Measurements from ENCODE around the gene PRELID3B. TPM values are rescaled to one million over a fixed set of nuclear protein-coding genes. Genes with fewer than 3 reads are reported as not detected.

The PRELID3B gene
- total RNA-seq, 1 experiment from 2014 or later = 52.6 TPM

DNA sequence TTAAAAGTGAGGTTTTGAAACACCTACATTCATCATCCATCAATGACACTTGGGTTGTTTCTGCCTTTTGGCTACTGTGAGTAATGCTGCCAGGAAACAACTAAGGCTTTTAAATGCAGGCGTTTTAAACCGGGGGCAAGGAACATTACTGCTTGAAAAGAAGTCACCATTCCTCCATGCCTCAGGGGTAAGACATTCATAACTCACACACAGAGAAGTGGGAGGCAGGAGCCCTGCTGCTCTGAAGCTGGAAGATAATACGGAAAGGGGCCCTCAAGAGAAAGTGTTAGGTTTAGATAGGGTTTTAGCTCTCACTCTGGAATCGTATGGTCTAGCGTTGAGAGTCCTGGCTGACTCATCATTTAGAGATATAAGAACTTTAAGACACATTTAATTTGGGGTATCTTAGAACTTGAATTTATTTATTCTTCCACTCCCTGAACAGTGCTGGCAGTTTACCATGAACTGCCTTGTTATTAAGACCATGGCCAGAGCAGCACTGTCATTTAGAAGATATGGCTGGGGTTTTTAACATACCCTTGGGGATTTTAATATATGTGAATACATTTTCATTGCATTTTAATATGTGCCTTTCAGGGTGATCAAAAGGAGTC is 21.5 kb downstream of the PRELID3B start:
- peaks cover 5% of the 10 kb centered on the region for H3K27me3 Mint-ChIP-seq (ENCODE audit: low read depth)
- Histone ChIP-seq H3K27me3 (ENCODE audit: insufficient read depth, low read length) (no peaks in the 10 kb centered on the region), H3K79me2 (ENCODE audit: insufficient read depth, low read length) (no peaks in the 10 kb centered on the region), H2BK5ac (ENCODE audit: insufficient read length, low read length) (no peak overlapping the region), H3K18ac (ENCODE audit: insufficient read length, low read depth, low read length) (no peak overlapping the region), H3T11ph (ENCODE audit: low read length) (no peak overlapping the region), H2BK120ac (ENCODE audit: low read depth, low read length, poor library complexity, severe bottlenecking) (no peak overlapping the region), H2BK12ac (ENCODE audit: insufficient read length, low read depth, low read length) (no peak overlapping the region), H3K14ac (ENCODE audit: insufficient read depth, low read length) (no peak overlapping the region), H2BK20ac (ENCODE audit: low read depth, low read length, poor library complexity, severe bottlenecking) (no peak overlapping the region), H3K79me1 (ENCODE audit: insufficient read depth, low read depth, low read length, poor library complexity, severe bottlenecking) (no peaks in the 10 kb centered on the region), H2BK15ac (ENCODE audit: low read depth, low read length) (no peak overlapping the region), H3K4me2 (ENCODE audit: insufficient read depth, insufficient read length, low read length) (no peak overlapping the region), H3K4me1 (ENCODE audit: insufficient read depth, low read length) (no peaks in the 10 kb centered on the region), H4K91ac (ENCODE audit: insufficient read length, low read depth, low read length) (no peak overlapping the region), H4K5ac (ENCODE audit: insufficient read length, low read depth, low read length) (no peak overlapping the region), H3K56ac (ENCODE audit: insufficient read length, low read depth, low read length) (no peak overlapping the region), H3K9me3 (ENCODE audit: control insufficient read depth, low read depth, low read length) (no peaks in the 10 kb centered on the region), H2AK5ac (ENCODE audit: insufficient read length, low read length) (no peak overlapping the region), H4K20me1 (ENCODE audit: control insufficient read depth, insufficient read depth, insufficient read length) (no peaks in the 10 kb centered on the region), H4K8ac (replicated peaks; ENCODE audit: insufficient read length, low read depth, low read length) (no peak overlapping the region), H3K23me2 (ENCODE audit: insufficient read length, low read depth, low read length, poor library complexity, severe bottlenecking) (no peaks in the 10 kb centered on the region), H3K27ac (ENCODE audit: insufficient read length, low read depth, low read length) (no peak overlapping the region), H2AFZ (ENCODE audit: low read length) (no peak overlapping the region), H3K9ac (ENCODE audit: extremely low read depth, insufficient read length, low read length) (no peak overlapping the region), H3K23ac (ENCODE audit: insufficient read length, low read depth, low read length) (no peak overlapping the region), H3K4ac (ENCODE audit: low read depth, low read length) (no peak overlapping the region)
- no peak overlapping the region for H3K4me3 Mint-ChIP-seq
- no CpG with 5 or more reads among the region's 5 CpGs for WGBS (ENCODE audit: extremely low coverage, insufficient read length, low lambda C conversion rate)
- DNase-seq = no peak
- H3K9me3 Mint-ChIP-seq = no peaks in the 10 kb centered on the region
- peaks cover 24 to 25% of the 10 kb centered on the region in 2 experiments for H3K4me1 Mint-ChIP-seq
- TF ChIP-seq, protein P1, sequence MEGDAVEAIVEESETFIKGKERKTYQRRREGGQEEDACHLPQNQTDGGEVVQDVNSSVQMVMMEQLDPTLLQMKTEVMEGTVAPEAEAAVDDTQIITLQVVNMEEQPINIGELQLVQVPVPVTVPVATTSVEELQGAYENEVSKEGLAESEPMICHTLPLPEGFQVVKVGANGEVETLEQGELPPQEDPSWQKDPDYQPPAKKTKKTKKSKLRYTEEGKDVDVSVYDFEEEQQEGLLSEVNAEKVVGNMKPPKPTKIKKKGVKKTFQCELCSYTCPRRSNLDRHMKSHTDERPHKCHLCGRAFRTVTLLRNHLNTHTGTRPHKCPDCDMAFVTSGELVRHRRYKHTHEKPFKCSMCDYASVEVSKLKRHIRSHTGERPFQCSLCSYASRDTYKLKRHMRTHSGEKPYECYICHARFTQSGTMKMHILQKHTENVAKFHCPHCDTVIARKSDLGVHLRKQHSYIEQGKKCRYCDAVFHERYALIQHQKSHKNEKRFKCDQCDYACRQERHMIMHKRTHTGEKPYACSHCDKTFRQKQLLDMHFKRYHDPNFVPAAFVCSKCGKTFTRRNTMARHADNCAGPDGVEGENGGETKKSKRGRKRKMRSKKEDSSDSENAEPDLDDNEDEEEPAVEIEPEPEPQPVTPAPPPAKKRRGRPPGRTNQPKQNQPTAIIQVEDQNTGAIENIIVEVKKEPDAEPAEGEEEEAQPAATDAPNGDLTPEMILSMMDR (conservative IDR thresholded peaks at IDR 0.05) = no peak
- H3K36me3 Mint-ChIP-seq (ENCODE audit: insufficient read depth in 1 of 3, low read depth in 3 of 3) = peaks cover 10 to 33% (median 29%) of the 10 kb centered on the region in 3 experiments; a peak in 6 of 7 replicates
- H3K27ac Mint-ChIP-seq = peak overlapping the region in 1 of 3 experiments; percentile 54; a peak in 1 of 7 replicates
